Measurements from ENCODE around the gene YIPF1.
"Not testable (repeated sequence)": the region's sequence is repeated elsewhere in the genome, so short reads cannot be mapped to it uniquely, and the experiment has no call there.

YIPF1 gene

DNA sequence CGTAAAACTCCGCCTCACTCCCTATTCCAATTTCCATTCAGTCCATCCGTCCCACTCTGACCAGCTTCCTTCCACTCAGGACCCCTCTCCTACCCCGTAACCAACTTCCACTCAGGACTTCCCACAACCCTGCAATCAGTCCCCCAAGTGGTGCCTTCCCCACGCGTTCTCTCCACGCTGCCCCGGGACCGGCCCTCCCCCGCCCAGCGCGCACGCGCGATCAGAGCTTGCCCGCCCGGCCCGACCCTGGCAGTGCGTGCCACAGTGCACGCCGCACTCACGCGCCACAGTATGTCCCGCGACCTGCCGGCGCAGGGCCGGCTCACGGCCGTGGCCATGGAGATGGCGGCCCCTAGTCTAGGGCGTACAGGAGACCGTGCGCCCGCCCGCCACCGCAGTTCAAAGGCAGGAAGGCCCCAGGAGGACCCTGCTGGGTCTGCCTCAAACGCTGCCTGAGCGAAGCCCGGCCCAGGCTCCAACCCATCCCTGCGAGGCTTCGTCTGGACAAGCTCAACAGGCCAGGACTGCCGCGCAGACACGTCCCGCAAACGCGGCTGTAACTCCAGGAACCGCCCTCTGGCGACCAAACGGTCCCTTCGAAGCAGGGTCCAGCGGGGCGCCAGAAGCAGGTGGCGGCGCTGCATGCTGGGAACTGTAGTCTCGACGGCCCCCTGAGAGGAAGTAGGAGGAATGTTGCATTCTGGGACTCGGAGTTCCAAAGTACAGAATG lies 51.5 kb downstream of the YIPF1 start, which contains the start of gene NDC1:
NDC1 (minus strand) TSS at position 373 of the 730 bp plus-strand sequence; CDS start at position 338, 35 bp downstream.
- DNase-seq (ENCODE audit: low read depth) = peak; percentile 63

DNA sequence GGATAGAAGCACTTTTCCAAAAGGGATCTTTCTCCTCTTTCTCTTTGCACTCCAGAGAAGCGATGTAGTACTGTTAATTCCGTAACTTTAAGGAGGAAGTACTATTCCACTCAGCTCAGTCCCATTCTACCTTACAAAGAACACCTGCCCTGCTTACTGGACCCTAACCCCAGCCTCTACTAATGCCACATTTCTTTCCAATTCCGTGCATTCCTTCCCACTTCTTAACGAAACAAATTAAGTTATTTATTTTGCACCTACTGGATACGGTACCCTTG lies 52.0 kb downstream of the YIPF1 start:
- DNase-seq (ENCODE audit: low read depth) = no peak

DNA sequence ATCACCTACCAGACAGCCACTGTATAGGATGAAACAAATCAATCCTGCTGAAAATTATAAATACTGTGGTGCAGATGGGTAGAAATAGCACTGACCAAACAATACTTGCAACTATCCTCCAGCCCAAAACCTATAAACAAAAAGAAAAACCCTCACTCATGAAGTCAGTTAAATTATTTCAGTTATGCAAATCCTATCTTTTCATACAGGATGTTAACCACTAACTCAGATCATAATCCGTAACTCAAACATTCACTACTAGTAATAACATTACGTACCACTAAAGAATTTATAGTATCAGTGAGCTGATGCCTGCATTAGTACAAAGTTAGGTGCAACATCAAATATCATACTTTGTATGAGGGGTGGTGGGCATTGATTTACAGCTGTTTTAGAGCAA lies 54.1 kb downstream of the YIPF1 start:
- no peak for DNase-seq (ENCODE audit: low read depth)

DNA sequence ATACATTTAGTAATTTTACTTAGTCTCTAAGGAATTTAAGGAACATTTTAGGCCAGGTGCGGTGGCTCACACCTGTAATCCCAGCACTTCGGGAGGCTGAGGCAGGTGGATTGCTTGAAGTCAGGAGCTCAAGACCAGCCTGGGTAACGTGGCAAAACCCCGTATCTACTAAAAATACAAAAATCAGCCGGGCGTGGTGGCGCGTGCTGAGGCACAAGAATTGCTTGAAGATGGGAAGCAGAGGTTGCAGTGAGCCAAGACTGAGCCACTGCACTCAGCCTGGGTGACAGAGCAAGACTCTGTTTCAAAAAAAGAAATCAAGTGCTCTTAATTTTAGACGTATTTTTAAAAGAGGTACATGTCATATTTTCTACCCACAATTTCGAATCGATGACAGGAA lies 54.8 kb downstream of the YIPF1 start:
- DNase-seq (ENCODE audit: low read depth) = no peak

DNA sequence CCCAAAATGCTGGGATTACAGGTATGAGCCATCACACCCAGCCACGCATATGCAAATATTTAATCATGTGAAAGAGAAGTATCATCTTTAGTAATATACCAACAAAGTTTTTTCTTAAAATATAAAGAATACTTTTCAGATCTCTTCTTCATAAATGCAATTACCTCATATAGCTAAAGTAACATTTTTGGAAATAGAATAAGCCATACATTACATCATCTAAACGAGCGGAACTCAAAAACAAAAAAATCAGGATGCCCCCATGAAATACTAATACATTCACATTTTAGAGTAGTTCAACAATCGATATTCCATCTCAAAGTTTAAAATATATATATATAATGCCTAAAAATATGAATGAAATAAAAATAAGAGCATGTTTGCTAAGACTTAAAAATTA lies 56.2 kb downstream of the YIPF1 start:
- no peak for DNase-seq (ENCODE audit: low read depth)

DNA sequence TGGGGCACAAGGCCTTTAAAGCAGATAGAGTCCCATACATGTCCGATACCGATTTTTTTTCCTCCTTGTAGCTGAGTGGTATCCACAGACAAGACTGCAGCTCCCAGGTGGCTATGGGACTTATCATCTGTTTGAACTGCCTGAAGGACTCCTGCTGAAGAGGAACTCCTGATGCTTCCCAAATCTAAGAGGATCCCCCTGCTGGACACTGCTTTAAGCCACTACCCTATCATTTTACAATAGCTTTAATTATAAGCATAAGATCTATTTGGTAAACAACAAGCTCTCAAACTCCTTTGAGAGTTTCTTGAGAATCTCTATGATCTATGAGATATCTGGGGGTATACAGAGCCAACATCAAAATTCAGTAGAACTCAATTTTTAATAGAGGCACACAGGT lies 63.2 kb downstream of the YIPF1 start:
- no peak for DNase-seq (ENCODE audit: low read depth)

DNA sequence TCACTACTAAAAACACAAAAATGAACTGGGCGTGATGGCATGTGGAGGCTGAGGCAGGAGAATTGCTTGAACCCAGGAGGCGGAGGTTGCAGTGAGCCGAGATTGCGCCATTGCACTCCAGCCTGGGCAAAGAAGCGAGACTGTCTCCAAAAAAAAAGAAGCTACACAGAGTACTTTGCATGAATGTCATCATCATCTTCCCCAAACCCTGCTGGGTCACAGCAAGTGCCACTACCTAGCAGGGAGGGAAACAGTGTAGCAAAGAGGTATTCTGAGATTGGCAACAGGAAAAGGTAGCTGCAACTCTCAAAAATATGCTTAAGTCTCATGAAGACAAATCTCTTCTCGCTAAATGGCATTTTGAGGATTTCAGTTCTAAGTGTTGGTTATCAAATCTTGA lies 64.3 kb downstream of the YIPF1 start:
- DNase-seq (ENCODE audit: low read depth) = no peak

DNA sequence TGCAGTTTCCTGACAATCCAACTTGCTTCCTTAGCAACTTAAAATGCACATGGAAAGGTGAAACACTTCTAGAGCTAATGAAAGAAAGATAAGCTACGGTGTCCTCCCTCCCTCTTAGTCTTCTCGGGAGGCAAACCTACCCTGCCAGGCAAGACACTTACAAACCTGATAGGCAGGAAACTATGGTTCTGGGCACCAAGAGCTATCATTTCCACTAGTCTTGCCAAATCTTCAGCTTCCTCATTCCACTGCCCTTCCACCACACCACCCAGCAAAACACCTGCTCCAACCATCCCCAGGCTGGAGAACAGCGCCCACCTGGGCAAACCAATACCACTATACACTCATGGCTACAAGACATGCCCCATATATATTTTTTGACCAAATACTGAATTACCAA lies 66.7 kb downstream of the YIPF1 start:
- no peak for DNase-seq (ENCODE audit: low read depth)

DNA sequence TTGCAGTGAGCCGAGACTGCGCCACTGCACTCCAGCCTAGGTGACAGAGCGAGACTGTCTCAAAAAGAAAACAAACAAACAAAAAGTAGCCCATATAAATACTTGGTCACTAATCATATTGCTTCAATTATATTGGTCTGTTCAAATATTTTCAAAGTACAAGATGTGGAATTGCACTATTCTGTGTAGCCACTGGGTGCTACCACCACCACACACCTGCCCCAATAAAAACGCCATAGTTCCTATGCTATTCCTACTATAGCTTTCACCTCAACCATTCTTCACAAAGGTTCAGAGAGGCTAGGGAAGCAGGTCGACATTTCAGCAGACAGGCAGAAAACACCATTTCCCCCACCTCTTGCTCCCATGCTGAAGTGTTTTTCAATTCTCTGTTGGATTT lies 68.2 kb downstream of the YIPF1 start:
- DNase-seq (ENCODE audit: low read depth) = no peak

DNA sequence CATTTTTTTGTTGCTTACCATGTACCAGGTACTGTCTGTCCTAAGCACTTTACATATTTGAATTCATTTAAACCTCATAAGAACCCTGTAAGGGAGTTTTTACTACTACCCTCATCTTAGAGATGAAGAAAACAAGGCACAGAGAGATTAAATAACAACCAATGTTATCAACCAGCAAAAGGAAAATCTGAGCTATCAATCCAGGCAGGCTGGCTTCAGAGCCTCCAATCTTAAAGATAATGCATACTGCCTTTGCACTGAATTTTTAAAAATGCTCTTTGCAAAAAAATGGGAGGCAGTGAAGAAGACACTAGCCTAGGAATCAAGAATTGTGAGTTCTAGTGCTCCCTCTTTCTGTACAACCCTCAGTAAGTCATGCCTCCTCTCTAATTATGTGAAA lies 70.2 kb downstream of the YIPF1 start:
- DNase-seq (ENCODE audit: low read depth) = no peak

DNA sequence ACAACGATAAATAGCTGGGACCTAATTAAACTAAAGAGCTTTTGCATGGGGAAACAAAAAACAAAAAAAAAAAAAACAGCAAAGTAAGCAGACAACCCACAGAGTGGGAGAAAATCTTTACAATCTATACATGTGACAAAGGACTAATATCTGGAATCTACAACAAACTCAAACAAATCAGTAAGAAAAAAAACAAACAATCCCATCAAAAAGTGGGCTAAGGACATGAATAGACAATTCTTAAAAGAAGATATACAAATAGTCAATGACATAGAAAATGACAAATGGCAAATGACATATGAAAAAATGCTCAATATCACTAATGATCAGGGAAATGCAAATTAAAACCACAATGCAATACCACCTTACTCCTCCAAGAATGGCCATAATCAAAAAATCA lies 73.0 kb downstream of the YIPF1 start:
- not testable (repeated sequence) for DNase-seq (ENCODE audit: low read depth)

DNA sequence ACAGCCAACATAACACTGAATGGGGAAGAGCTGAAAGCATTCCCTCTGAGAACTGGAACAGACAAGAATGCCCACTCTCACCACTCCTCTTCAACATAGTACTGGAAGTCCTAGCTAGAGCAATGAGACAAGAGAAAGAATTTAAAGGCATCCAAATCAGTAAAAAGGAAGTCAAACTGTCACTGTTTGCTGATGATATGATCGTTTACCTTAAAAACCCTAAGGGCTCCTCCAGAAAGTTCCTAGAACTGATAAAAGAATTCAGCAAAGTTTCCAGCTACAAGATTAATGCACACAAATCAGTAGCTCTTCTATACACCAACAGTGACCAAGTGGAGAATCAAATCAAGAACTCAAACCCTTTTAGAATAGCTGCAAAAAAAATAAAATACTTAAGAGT lies 74.1 kb downstream of the YIPF1 start:
- DNase-seq (ENCODE audit: low read depth) = not testable (repeated sequence)

DNA sequence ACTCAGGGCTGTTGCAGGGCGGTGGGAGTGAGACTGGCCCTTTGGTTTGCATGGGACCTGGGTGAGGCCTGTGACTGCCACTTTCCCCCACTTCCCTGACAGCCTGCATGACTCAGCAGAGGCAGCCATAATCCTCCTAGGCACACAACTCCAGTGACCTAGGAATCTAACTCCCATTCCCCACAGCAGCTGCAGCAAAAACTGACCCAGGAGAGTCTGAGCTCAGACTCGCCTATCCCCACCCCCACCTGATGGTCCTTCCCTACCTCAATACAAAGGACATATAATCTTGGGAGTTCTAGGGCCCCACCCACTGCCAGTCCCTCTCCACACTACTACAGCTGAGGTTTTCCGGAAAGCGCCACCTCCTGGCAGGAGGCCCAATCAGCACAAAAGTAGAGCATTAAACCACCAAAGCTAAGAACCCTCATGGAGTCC lies 78.2 kb downstream of the YIPF1 start:
- no peak for DNase-seq (ENCODE audit: low read depth)

DNA sequence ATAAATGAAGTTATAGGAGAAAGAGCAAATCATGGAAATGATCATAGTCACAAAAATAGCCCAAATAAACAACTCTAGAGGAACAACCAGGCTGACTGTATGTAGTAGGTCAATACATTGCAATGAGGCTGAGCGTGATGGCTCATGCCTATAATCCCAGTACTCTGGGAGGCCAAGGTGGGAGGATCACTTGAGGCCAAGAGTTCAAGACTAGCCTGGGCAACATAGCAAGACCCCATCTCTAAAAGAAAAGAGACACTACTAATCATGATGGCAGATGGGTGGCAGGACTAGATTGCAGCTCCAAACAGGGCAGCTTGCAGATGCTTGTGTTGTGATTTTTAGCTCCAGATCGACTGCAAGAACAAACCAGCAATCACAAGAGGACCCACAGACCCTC lies 79.1 kb downstream of the YIPF1 start:
- DNase-seq (ENCODE audit: low read depth) = no peak

DNA sequence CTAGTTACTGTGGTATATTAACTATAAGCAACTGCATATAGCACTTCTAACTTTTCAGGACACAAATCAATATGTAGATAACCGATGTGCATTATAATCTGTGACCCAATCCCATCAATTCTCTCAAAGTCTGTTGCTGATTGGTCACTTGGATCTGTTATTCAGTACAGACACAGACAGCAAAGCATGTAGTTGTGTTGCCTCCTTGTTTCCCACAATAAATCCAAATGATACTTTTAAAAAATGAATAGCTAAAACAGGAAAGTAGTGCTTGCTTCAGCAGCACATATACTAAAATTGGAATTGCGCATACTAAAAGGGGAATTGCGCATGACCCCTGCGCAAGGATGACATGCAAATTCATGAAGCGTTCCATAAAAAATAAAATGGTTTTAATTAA lies 79.6 kb downstream of the YIPF1 start:
- no peak for DNase-seq (ENCODE audit: low read depth)

DNA sequence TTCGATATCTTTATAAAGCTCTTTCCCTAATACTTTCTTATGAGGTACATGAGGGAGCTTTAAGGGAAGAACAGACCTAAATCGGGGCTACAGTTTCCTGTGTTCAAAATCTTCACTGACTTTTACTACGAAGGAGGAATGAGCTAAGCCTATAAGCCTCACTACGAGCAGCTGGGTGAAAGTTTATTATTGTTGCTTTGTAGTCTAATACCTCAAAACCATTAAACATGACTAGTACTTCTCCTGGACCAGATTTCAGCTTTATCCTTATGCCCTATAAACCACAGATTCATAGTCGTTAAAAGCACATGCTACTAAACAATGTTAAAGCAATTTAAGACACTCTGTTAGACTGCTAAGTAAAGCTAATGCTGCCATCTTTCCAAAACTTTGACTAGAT lies 81.7 kb downstream of the YIPF1 start:
- no peak for DNase-seq (ENCODE audit: low read depth)

DNA sequence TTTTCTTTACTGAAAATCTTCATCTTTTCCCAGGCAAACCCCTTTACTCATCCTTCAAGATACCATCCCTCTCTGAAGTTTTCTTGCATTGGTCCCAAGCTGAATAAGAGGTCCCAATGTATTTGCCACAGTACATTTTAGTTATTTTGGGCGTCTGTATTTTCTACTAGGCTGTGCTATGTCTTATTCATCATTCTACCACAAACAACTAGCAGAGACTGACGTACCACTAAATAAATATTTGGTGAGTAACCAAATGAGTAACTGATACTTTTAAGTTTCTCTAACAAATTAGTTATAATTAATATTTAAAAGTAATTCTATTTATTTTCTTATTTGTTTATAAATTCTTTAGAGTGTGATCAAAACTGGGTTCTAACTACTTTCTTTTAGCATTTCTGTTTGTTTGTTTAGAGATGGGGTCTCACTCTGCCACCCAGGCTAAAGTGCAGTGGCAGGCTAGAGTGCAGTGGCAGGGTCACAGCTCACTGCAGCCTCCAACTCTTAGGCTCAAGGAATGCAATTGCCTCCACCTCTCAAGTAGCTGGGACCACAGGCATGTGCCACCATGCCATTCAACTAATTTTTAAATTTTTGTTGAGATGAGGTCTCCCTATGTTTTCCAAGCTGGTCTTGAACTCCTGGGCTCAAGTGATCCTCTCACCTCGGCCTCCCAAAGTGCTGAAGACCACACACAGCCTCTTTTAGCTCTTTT lies 84.6 kb downstream of the YIPF1 start:
- no peak for DNase-seq (ENCODE audit: low read depth)

DNA sequence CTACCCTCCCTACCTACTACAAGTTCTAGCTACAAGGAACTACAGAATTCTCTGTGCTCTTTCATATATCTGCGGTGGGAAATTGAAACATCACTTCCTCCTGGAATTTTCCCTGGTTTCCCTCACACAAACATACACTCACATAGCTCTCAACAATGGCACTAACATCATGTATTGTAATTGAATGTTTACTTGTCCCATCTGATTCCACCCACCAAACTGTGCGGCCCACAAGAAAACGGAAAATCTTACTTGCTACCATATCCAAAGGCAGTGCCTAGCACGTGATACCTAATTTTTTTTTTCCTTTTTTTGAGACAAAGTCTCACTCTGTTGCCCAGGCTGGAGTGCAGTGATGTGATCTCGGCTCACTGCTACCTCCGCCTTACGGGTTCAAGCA lies 85.4 kb downstream of the YIPF1 start:
- no peak for DNase-seq (ENCODE audit: low read depth)

Measured in stimulated activated CD8-positive, alpha-beta memory T cell treated with anti-CD3 and anti-CD28 coated beads, Interleukin-7, amount 100 ng/mL, for 24 hours (primary cell).